ENCODE measurements around the gene LAMA3.
A peak's percentile ranks its signal among the peaks of the same experiment; 100 is the strongest.
"Not testable (repeated sequence)": the region's sequence is repeated elsewhere in the genome, so short reads cannot be mapped to it uniquely, and the experiment has no call there.

The LAMA3 gene

DNA sequence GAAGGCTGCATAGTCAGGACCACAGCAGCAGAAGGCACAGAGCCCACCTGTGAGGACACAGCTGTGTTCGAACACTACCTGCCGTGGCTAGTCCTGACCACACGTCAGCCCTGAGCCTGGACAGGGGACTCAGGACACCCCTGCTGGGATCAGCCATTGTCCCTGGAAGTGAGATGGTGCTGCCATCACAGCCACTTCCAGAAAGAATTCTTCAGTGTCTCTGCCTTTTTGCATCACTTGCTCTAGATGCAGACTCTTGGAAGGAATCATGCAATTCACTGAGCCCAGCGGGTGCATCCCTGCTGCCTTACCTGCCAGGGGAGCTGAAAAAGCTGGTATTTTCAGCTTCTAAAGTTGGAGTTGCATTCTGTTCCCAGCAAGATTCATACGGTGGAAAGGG lies 49.3 kb downstream of the LAMA3 start:
- H3K36me3 ChIP-seq, result no peaks in the 10 kb centered on the region
- H3K27ac ChIP-seq, result peak overlapping the region in 9 of 11 experiments; percentile 82 to 94 (median 90); a peak in 18 of 22 replicates
- peak overlapping the region in 9 of 11 experiments; percentile 34 to 81 (median 72); a peak in 13 of 22 replicates for H3K9ac ChIP-seq
- peaks cover 0 to 6% (median 0%) of the 10 kb centered on the region in 11 experiments; a peak in 3 of 22 replicates for H3K9me3 ChIP-seq (replicated peaks in 1 of 11)
- H3K4me3 ChIP-seq, result peak overlapping the region in 3 of 10 experiments; percentile 5 to 32 (median 22); a peak in 2 of 20 replicates
- H4K20me1 ChIP-seq, result no peaks in the 10 kb centered on the region
- H3K4me2 ChIP-seq, result peak overlapping the region; percentile 73 to 97 (median 88)
- H3K27me3 ChIP-seq, result no peaks in the 10 kb centered on the region
- H3K4me1 ChIP-seq, result peaks cover 51 to 85% (median 67%) of the 10 kb centered on the region in 10 experiments
- no peak for TF ChIP-seq Cebpa-rat (IDR thresholded peaks at IDR 0.05)

DNA sequence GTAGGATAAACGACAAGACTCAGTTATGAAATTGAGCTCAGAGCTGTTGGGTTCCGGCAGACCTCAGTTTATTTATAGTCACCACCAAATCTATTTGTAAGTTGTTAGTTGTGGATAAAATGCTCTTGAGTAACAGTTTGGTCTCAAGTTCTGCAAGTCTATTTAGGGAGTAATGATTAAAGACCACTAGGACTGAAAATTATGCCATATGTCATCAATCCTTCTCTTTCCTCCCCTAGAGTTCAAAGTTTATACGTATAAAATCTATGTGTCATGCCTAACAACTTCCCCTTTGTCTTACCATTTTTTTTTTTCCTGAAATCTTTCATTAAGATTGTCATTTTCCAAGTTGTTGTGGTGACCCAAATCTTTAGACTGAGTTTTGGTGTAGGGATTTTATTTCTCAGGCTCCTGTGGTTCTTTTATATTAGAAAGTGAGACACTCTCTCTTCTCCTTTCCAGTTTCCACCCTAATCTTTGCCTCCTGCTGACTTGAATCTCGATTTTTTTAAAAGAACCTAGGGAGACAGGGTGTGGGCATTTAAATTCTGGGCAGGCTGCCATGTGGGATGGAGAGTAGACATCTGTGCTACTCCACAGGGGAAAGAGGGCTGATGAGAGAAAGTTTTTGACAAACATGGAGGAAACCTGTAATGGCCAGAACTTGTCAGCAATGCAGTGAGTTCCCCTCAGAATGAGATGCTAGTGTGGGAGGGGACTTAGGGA lies 51.0 kb downstream of the LAMA3 start:
- peak overlapping the region; percentile 73 to 97 (median 88) for H3K4me2 ChIP-seq
- TF ChIP-seq Cebpa-rat (IDR thresholded peaks at IDR 0.05), result peak in 4 of 11 experiments; percentile 31 to 87 (median 60); a peak in 7 of 22 replicates
- H3K27me3 ChIP-seq, result no peaks in the 10 kb centered on the region
- no peaks in the 10 kb centered on the region for H4K20me1 ChIP-seq
- H3K27ac ChIP-seq, result peak overlapping the region in 10 of 11 experiments; percentile 60 to 94 (median 90); a peak in 20 of 22 replicates
- no peaks in the 10 kb centered on the region for H3K36me3 ChIP-seq
- peak overlapping the region in 3 of 10 experiments; percentile 12 to 34 (median 23); a peak in 4 of 20 replicates for H3K4me3 ChIP-seq
- H3K4me1 ChIP-seq, result peaks cover 45 to 68% (median 58%) of the 10 kb centered on the region in 10 experiments
- peak overlapping the region in 10 of 11 experiments; percentile 44 to 81 (median 73); a peak in 20 of 22 replicates for H3K9ac ChIP-seq
- no peaks in the 10 kb centered on the region for H3K9me3 ChIP-seq (replicated peaks in 1 of 11)

DNA sequence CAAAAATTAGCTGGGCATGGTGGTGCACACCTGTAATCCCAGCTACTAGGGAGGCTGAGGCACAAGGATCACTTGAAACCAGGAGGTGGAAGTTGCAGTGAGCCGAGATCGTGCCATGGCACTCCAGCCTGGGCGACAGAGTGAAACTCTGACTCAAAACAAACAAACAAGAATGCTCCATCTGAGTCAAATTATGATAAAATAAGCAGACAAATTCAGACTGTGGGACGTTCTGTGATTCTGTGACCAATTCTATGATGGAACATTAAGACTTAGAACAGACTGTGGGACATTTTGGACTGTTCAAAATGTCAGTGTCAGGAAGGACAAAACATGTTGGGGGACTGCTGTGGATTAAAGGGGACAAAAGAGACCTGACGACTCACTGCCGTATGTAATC lies 52.7 kb downstream of the LAMA3 start:
- not testable (repeated sequence) for H3K9me3 ChIP-seq (replicated peaks in 1 of 11); H3K4me3 ChIP-seq; H3K36me3 ChIP-seq; H3K9ac ChIP-seq; H3K27me3 ChIP-seq; H4K20me1 ChIP-seq
- Histone ChIP-seq H3K4me2 (peak overlapping the region in 5 of 11 experiments; percentile 33 to 95 (median 91); a peak in 8 of 22 replicates), H3K4me1 (peaks cover 40 to 52% (median 50%) of the 10 kb centered on the region in 10 experiments), H3K27ac (peak overlapping the region in 7 of 11 experiments; percentile 18 to 94 (median 90); a peak in 8 of 22 replicates)

DNA sequence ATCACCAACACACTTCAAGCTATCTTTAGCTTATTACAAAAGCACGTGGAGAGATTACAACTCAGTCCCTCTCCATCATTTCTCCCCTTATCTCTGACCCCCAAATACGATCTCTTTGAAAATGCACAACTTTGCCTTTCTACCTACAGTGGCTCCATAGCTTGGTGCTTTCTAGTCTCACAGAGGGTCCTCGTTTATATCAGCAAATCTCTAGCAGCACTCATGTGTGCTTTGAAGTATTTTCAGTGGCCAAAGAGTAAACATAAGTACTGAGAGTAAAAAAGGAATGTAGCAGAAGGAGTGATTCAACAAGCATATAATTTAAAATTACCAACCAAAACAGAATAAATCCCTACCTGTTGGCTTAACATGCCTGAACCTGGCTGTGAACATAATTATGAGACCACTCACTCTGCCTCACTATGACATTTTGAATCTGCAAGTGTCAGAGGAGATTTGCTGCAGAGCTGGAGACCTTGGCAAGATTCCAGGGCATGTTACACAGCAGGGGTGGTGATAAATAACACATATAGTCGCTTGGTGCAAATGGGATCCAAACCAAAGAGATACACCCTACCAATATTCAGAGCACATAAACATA lies 54.6 kb downstream of the LAMA3 start:
- Histone ChIP-seq H3K4me3 (no peak overlapping the region), H3K27me3 (no peaks in the 10 kb centered on the region), H3K27ac (no peak overlapping the region; a peak in 1 of 22 replicates), H4K20me1 (no peaks in the 10 kb centered on the region), H3K9ac (no peak overlapping the region), H3K4me2 (no peak overlapping the region), H3K36me3 (no peaks in the 10 kb centered on the region), H3K9me3 (replicated peaks in 1 of 11) (no peaks in the 10 kb centered on the region), H3K4me1 (peaks cover 25 to 33% (median 31%) of the 10 kb centered on the region in 10 experiments)
- no peak for TF ChIP-seq Cebpa-rat (IDR thresholded peaks at IDR 0.05)

DNA sequence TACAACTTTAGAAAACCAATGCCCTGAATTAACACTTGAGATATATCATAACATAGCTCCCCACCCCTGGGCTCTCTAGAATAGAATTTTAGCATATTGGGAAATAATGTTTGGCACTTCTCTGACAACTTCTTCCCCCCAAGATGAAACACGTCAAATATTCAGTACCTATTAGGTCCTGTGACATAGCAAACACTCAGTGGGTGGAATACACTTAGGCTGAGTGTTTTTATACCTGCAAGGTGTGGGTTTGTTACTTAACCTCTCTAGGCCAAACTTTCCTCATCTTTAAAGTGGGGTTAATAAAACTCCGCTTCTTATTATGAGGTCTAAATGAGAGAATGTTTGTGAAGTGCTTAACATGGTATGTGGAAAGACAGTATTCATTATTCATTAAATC lies 56.1 kb downstream of the LAMA3 start:
- no peaks in the 10 kb centered on the region for H4K20me1 ChIP-seq
- no peak for TF ChIP-seq Cebpa-rat (IDR thresholded peaks at IDR 0.05)
- H3K9me3 ChIP-seq (replicated peaks in 1 of 11), result peaks cover 0 to 9% (median 5%) of the 10 kb centered on the region in 11 experiments; a peak in 3 of 22 replicates
- H3K4me3 ChIP-seq, result no peak overlapping the region
- no peak overlapping the region for H3K9ac ChIP-seq
- no peaks in the 10 kb centered on the region for H3K36me3 ChIP-seq
- H3K4me2 ChIP-seq, result no peak overlapping the region
- H3K27ac ChIP-seq, result no peak overlapping the region
- H3K27me3 ChIP-seq, result no peaks in the 10 kb centered on the region
- peaks cover 10 to 18% (median 16%) of the 10 kb centered on the region in 10 experiments for H3K4me1 ChIP-seq

DNA sequence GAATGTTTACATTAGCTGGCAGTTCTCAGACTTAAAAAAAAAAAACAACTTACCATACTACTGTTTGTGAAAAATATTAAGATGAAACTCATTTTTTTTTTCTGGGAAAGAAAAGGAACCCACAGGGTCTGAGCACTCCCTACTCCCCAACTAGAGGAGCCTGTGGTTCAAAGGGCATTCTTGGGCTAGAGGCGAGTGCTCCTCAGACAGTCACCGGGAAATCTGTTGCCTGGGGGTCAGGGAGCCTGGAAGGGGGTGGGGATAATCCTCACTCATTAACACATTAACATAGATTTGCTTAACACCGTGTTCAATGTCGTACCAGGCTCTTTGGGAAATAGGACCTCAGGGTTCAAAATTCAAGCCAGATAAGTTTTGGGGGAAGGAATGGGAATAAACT lies 57.6 kb downstream of the LAMA3 start:
- Histone ChIP-seq H3K27me3 (no peaks in the 10 kb centered on the region), H3K4me3 (no peak overlapping the region)

DNA sequence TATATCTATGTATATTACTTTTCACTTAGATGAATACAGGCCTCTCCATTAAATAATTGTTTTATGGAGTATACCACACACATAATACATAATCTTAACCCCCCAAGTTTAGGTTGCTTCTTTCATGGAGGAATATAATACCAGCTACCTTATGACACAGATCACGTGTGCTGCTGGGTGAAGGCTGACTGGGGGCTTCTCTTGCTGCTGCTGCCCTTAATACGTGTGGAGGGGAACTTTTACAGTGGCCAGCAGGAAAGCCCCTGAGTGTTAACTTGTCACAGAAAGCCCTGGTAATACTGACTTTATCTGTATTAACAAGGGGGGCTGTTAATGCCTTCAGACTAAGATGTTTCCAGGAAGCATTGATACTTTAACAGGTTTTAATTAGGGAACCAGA lies 63.1 kb downstream of the LAMA3 start:
- Histone ChIP-seq H3K4me2 (no peak overlapping the region), H4K20me1 (no peaks in the 10 kb centered on the region), H3K4me1 (no peaks in the 10 kb centered on the region), H3K9ac (no peak overlapping the region), H3K27ac (no peak overlapping the region), H3K4me3 (no peak overlapping the region), H3K36me3 (no peaks in the 10 kb centered on the region), H3K9me3 (replicated peaks in 1 of 11) (peaks cover 0 to 18% (median 9%) of the 10 kb centered on the region in 11 experiments; a peak in 8 of 22 replicates), H3K27me3 (no peaks in the 10 kb centered on the region)
- TF ChIP-seq Cebpa-rat (IDR thresholded peaks at IDR 0.05), result no peak

More for the DNA sequence above, 57.6 kb downstream of the LAMA3 start:
- Histone ChIP-seq H3K4me1 (peaks cover 0 to 4% (median 1%) of the 10 kb centered on the region in 10 experiments; a peak in 9 of 20 replicates), H3K36me3 (no peaks in the 10 kb centered on the region), H3K9me3 (replicated peaks in 1 of 11) (peaks cover 0 to 9% (median 5%) of the 10 kb centered on the region in 11 experiments; a peak in 3 of 22 replicates), H3K4me2 (no peak overlapping the region), H4K20me1 (no peaks in the 10 kb centered on the region), H3K9ac (no peak overlapping the region), H3K27ac (no peak overlapping the region)
- no peak for TF ChIP-seq Cebpa-rat (IDR thresholded peaks at IDR 0.05)

DNA sequence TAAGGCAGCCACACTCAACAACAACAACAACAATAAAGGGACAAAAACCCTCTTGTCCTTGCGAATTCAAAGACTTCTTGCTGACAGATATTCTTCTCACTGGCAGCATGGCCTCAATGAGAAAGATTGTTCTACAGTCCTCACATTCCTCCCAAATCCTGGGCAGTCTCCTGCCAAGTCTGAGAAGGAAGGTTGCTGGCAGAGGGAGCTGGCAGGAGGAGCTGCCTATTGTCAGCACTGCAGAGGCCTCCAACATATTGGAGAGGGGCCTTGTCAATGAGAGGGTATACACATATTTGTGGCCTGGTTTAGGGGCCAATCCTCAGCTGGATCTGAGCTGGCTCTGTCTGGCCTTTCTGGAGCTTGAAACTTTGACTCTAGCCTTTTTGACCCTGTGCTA lies 63.5 kb downstream of the LAMA3 start:
- Histone ChIP-seq H3K27ac (no peak overlapping the region), H3K9me3 (replicated peaks in 1 of 11) (peaks cover 0 to 18% (median 9%) of the 10 kb centered on the region in 11 experiments; a peak in 8 of 22 replicates), H3K4me2 (no peak overlapping the region), H3K27me3 (no peaks in the 10 kb centered on the region), H3K9ac (no peak overlapping the region), H3K4me3 (no peak overlapping the region), H3K4me1 (no peaks in the 10 kb centered on the region), H3K36me3 (no peaks in the 10 kb centered on the region), H4K20me1 (no peaks in the 10 kb centered on the region)
- no peak for TF ChIP-seq Cebpa-rat (IDR thresholded peaks at IDR 0.05)

Data from BLaER1 treated with 17β-estradiol and CSF1 and Interleukin-3, amounts not matched to agents 10 nM and 100 nM (cell line).